Measurements from ENCODE around the gene MAN2B1.

The MAN2B1 gene

DNA sequence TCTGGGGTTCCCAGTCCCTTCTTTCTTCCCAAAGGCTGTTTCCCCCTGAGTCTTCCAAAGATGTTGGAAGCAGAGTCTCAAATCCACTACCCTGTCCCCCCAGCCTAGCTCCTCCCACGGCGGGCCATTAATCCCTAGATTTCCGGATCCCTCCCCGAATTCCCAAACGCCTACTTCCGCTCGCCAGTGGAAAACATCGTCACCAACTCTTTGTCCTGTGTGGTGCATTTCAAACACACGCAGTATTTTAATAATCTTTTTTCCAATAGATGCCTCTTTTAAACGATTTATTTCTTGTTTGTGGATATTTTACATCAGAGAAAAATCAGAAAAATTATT, 55.2 kb downstream of the MAN2B1 start:
- DNase-seq (ENCODE audit: low read depth): peak; percentile 77

DNA sequence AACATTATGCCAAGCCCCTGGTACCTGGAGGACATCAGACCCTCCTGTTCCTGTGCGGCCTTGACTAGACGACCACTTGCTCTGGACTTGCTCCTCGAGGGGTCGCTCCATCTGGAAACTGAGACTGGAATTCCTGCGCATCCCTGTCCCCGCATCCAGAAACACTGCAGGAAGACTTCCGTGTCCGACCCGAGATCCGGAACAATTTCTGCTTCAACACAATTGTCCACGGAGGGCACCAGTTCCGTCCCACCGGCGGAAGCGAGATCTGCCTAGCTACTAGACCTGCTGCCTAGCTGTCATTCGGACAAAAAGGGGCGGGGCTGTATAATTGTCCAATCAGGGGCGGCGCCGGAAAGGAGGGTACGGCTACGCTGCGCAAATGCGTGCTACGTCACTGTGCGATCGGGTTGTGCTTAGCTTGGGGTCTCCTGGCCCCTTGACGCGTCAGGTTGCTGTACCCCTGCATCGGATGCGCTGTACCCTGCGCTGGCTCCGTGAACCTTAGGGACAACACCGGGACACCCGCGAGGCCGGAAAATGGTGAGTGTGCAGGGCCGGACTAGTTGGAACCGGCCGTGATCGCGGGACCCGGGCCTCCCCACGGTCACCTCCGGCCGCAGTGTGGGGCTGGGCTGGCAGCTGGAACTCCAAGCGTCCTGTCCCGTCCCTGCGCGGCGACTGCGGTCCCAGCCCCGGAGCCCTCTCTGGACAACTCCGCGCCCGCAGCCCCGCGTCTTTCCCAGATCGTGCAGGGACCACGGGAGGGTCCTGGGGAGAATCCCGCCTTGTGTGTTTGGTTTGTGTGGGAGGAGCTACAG, 55.8 kb downstream of the MAN2B1 start, which contains the start of the genes ZNF490 and ZNF791:
ZNF490 (minus strand) TSS at position 274 of the 821 bp plus-strand sequence; CDS start at position 141, 133 bp downstream.
ZNF791 (plus strand) TSS at position 381 of the 821 bp plus-strand sequence; CDS start at position 541, 160 bp downstream.
- peak; percentile 97 for DNase-seq (ENCODE audit: low read depth)

DNA sequence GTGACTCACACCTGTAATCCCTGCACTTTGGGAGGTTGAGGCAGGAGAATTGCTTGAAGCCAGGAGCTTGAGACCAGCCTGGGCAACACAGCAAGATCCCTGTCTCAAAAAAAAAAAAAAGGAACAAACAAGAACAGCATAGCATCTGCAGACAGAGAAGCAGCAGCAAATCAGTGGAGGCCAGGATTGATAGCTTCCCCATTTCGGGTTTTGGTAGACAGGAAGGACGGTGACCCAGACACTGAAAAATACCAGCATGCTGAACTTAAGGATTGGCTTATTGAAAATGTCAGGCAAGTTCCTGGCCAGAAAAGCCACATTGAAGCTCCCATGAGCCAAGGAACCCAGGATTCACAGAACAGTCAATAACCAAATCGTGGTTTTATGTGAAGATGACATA, 58.9 kb downstream of the MAN2B1 start:
- DNase-seq (ENCODE audit: low read depth): no peak

DNA sequence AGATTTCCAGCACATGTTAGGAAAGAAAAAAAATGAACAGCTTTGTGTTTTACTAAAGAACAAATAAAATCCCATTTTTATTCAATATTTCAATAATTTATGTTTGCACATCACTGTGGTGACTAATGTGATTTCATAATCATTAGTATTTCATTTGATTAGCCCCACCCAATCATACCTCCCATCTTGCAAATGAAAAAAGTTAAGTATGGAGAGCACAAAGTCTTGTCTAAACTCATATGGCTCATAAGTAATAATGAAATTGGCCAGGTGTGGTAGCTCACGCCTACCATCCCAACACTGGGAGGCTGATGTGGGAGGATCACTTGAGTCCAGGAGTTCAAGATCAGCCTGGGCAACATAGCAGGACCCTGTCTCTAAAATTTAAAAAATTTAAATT, 59.7 kb downstream of the MAN2B1 start:
- DNase-seq (ENCODE audit: low read depth): no peak

DNA sequence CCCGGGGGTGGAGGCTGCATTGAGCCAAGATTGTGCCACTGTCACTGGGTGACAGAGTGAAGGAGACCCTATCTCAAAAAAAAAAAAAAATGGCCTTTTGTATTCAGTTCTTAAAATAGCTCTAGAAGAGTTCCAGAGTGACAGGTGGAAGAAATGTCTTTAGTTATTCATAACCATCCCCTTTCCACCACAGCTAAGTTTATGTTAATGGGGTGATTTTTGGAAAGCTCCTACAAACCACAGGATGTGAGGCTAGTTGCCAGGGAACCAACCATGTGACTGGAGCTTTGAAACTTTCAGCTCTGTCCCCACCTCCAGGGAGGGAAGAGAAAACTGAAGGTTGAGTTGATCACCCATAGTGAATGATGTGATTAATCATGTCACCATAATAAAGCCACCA, 62.8 kb downstream of the MAN2B1 start:
- no peak for DNase-seq (ENCODE audit: low read depth)

DNA sequence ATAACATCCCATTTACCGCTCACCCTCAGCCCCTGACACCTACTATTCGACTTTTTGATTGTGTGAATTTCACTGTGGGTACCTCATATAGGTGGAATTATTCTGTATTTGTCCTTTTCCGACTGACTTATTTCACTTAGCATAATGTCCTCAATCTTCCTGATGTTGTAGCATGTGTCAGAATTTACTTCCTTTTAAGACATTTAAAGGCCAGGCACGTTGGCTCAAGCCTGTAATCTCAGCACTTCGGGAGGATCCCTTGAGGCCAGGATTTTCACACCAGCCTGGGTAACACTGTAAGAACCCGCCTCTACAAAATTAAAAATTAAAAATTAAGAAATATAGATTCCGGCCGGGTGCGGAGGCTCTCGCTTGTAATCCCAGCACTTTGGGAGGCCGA, 68.9 kb downstream of the MAN2B1 start:
- no peak for DNase-seq (ENCODE audit: low read depth)

DNA sequence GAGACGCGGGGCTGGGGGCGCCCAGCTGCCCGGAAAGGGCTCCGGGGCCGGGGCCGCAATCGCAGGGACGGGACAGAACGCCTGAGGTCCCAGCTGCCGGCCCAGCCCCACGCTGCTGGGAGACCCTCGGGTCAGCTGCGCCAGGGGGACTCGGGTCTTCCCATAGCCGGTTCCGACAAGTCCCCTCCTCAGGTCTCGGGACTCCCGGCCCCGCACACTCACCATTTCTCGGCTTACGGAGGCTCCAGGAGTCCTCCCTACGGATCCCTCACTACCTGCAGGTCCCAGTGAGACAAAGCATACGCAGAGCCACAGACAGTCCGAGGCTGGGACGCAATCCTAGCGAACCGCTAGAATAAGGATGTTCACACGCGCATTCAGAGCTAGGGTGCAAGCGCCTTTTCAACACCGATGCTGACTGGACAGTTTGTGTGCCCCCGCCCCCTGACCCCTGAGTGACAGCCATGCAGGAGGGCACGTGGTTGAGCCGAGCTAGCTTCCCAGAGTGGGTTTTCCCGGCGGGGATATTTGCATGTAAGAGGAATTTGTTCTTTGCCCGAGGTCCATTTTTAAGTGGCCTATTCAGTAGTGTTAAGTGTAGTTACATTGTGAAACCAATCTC, 69.5 kb downstream of the MAN2B1 start:
- DNase-seq (ENCODE audit: low read depth): no peak

Data from amniotic epithelial cell (primary cell).